Measurements from ENCODE around the gene SLC30A7. TPM values are rescaled to one million over a fixed set of nuclear protein-coding genes. Genes with fewer than 3 reads are reported as not detected.

The SLC30A7 gene
- total RNA-seq, 1 experiment from 2014 or later = 66.6 TPM

- no peak for DNase-seq (ENCODE audit: low read depth)
These were observed 131.4 kb downstream of the SLC30A7 start for GRCh38 chr1:101027194-101027772.

DNA sequence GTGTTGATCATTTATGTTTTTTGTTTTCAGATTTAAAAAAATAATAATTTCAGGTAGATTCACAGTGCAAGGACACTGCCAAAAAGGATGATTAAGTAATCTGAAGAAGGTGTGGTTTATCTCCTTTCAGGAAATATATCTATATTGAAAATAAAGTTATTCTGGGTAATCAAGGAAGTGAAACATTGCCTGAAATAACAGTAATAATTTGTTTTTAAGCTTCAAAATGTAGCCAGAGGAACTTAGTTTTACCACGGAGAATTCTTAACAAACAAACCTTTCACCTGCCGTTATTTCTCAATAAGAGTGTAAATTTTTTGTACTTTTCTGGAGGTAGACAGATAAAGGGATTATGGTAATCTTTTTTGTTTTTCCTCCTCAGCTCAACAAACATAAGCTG is 132.6 kb downstream of the SLC30A7 start:
- DNase-seq (ENCODE audit: low read depth) = no peak

GRCh38 chr1:101029184-101029583 is 133.3 kb downstream of the SLC30A7 start:
- DNase-seq (ENCODE audit: low read depth) = no peak

- no peak for DNase-seq (ENCODE audit: low read depth)
These were observed 135.0 kb downstream of the SLC30A7 start for GRCh38 chr1:101030881-101031280.

Other genes with a start within 250 kb of the SLC30A7 start
- gene VCAM1, start 176.3 kb upstream of the SLC30A7 start, total RNA-seq (2014; rRNA removed; shearing (Covaris generic)) = 2.8 and 5.0 TPM in 2 replicates
- 23.1 and 24.4 TPM in 2 replicates for gene EXTL2, start 1.2 kb upstream of the SLC30A7 start, total RNA-seq (2014; rRNA removed; shearing (Covaris generic))
- gene DPH5, start 129.7 kb downstream of the SLC30A7 start, total RNA-seq (2014; rRNA removed; shearing (Covaris generic)) = 27.4 and 30.3 TPM in 2 replicates